Esophagus muscularis mucosa (tissue), 4 donors: ENCODE results near the gene TAF6.

Source experiments
- CTCF ChIP-seq, 3 experiments: fragments of 200-600 bp in 2 of 3; fragments of 450-650 bp in 1 of 3; sonication (generic) in 2 of 3; IDR thresholded peaks; one replicate each; pipeline ENCODE4 v1.5.1; 2017 to 2019; ENCODE audit warnings: antibody characterized with exemption in 3 of 3, mild to moderate bottlenecking in 2 of 3, moderate library complexity in 1 of 3
- EP300 ChIP-seq: sonication (generic); formaldehyde crosslinking; IDR thresholded peaks from one replicate; pipeline ENCODE4 v1.6.1; 2017; ENCODE audit warnings: antibody characterized with exemption
- POLR2A ChIP-seq: fragments of 450-650 bp; IDR thresholded peaks from one replicate; pipeline ENCODE4 v1.6.1; 2017; ENCODE audit warnings: antibody characterized with exemption, moderate library complexity, mild to moderate bottlenecking, low read depth
- POLR2AphosphoS5 ChIP-seq, 2 donors: sonication (generic); formaldehyde crosslinking; IDR thresholded peaks; one replicate each; pipeline ENCODE4 v1.6.1; 2017; ENCODE audit warnings: antibody characterized with exemption in 2 of 2

- TF ChIP-seq EP300, result no peak
- no peak for TF ChIP-seq CTCF (IDR thresholded peaks at IDR 0.05)
- TF ChIP-seq POLR2A, result no peak
- TF ChIP-seq POLR2AphosphoS5 (IDR thresholded peaks at IDR 0.05), result no peak
Measured at GRCh38 chr7:100082978-100083377, 36.2 kb downstream of the TAF6 start.
